ENCODE results near the gene CEP85L. TPM values are rescaled to one million over a fixed set of nuclear protein-coding genes. Genes with fewer than 3 reads are reported as not detected.

CEP85L gene
- total and polyA plus RNA-seq, 12 donors = 1.0 to 19.2 (median 8.1) TPM

DNA sequence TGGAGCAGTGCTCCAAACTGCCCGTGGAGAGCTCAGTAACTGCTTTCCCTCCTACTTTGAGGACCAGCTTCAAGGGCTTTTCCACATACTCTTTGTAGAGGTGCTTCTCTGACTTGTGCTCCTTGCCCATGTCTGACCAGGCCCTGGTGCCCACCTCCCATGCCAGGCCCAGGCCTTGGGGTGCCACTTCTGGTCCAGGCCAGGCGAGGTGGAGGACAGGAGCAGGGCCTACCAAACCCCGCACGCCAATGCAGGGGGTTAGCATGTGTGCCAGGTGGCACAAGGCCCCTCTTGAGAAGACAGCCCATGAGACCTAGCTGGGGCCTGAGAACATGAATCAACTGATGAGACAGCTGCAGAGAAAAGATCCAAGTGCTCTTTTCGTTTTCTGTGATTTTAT lies 150.3 kb downstream of the CEP85L start:
- no peak for ATAC-seq
- peaks cover 0 to 18% (median 0%) of the 10 kb centered on the region in 11 donors for H3K9me3 ChIP-seq
- H3K4me3 ChIP-seq = no peak overlapping the region
- intact Hi-C loops (cut with DNase I) = loop anchor here in 3 of 10 donors (10.0 kb wide), 2 partner anchors 126 to 216 kb away; no protein-coding TSS in a partner anchor
- TF ChIP-seq, protein P1, sequence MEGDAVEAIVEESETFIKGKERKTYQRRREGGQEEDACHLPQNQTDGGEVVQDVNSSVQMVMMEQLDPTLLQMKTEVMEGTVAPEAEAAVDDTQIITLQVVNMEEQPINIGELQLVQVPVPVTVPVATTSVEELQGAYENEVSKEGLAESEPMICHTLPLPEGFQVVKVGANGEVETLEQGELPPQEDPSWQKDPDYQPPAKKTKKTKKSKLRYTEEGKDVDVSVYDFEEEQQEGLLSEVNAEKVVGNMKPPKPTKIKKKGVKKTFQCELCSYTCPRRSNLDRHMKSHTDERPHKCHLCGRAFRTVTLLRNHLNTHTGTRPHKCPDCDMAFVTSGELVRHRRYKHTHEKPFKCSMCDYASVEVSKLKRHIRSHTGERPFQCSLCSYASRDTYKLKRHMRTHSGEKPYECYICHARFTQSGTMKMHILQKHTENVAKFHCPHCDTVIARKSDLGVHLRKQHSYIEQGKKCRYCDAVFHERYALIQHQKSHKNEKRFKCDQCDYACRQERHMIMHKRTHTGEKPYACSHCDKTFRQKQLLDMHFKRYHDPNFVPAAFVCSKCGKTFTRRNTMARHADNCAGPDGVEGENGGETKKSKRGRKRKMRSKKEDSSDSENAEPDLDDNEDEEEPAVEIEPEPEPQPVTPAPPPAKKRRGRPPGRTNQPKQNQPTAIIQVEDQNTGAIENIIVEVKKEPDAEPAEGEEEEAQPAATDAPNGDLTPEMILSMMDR (IDR thresholded peaks at IDR 0.05) = no peak
- peak overlapping the region in 1 of 10 donors; percentile 33 for H3K27ac ChIP-seq
- WGBS, 2 donors = 84 to 88% methylated on average over 5 of the region's 5 CpGs
- DNase-seq = no peak
- no peaks in the 10 kb centered on the region for H3K27me3 ChIP-seq
- peaks cover 0 to 31% (median 0%) of the 10 kb centered on the region in 9 donors for H3K36me3 ChIP-seq
- peaks cover 0 to 8% (median 4%) of the 10 kb centered on the region in 9 donors for H3K4me1 ChIP-seq

DNA sequence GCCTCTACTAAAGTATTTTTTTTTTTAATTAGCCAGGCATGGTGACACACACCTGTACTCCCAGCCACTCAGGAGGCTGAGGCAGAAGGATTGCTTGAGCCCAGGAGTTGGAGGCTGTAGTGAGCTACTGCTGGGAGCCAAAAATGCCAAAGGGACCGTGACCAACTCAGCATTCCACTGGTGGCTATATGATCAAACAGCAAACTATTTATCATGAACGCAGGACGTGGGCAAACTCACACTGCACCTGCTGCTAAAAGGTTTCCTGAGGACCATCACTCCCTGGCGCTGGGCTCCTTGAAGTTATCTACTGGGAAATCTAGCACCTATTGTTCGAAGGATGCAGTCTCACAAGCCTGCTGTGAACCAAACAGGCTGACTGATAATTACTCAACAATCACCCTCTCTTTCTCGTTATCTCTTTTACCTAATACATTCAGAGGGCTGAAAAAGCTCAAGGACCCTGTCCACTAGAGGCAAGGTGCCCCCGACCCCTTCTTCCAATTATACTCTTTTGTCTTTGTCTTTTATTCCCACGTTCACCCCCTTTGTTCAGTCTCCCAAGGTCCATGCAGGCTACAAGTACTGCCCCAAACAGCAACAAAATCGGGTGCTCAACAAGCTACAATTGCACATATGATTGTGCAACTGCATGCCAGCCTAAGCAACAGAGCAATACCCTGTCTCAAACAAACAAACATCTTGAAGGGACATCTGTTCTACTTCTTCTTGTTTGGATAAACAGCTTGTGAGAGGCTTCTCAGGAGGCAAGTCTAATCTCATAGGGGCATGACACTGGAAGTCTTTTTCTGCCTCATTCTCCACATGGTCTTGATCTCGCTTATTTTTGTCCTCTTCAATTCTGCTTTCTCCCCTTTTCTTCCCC lies 151.0 kb downstream of the CEP85L start:
- ATAC-seq (no peak), DNase-seq (no peak)
- Histone ChIP-seq H3K36me3 (peaks cover 0 to 37% (median 0%) of the 10 kb centered on the region in 9 donors), H3K9me3 (peaks cover 0 to 18% (median 0%) of the 10 kb centered on the region in 11 donors), H3K4me1 (peaks cover 0 to 5% (median 4%) of the 10 kb centered on the region in 9 donors), H3K27me3 (no peaks in the 10 kb centered on the region), H3K27ac (peak overlapping the region in 1 of 10 donors; percentile 33), H3K4me3 (no peak overlapping the region)
- intact Hi-C loops (cut with DNase I) = loop anchor here in 3 of 10 donors (10.0 kb wide), 2 partner anchors 126 to 216 kb away; no protein-coding TSS in a partner anchor
- TF ChIP-seq, protein P1 (IDR thresholded peaks at IDR 0.05) = no peak
- WGBS, 2 donors = 95 to 96% methylated on average over 10 of the region's 10 CpGs

DNA sequence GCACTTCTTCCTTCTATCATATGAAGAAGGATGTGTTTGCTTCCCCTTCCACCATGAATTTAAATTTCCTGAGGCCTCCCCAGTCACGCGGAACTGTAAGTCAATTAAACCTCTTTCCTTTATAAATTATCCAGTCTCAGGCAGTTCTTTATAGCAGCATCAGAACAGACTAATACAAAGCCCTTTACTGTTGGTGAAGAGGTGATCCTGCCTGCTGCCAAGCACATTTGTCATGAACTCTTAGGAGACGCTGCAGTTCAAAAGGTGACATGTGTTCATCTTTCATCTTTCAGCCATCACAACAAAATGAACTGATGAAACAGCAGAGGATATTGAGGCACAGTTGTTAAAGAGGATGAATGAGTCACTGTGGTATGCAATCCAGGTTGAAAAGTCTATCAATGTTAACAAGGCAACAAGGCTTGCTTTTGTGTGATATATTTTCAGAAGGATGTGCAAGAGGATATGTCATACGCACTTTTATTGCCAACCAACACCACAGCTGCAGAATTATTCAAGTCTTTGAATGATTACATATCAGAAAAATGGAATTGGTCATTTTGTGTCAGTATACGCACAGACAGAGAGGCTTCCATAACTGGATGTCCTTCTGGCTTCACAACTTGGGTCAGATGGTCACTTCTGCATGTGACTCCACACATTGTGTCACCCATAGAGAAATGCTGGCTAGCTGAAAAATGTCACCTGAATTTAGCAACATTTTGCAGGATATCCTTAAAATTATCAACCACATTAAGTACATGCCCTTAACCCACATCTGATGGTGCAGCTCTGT lies 155.7 kb downstream of the CEP85L start:
- no peak overlapping the region for H3K27ac ChIP-seq
- peaks cover 0 to 12% (median 0%) of the 10 kb centered on the region in 9 donors for H3K4me1 ChIP-seq
- H3K27me3 ChIP-seq = no peaks in the 10 kb centered on the region
- TF ChIP-seq, protein P1 (IDR thresholded peaks at IDR 0.05) = no peak
- H3K4me3 ChIP-seq = no peak overlapping the region
- ATAC-seq (no peak), DNase-seq (no peak)
- peaks cover 0 to 40% (median under 1%) of the 10 kb centered on the region in 9 donors for H3K36me3 ChIP-seq
- peaks cover 0 to 4% (median 0%) of the 10 kb centered on the region in 11 donors for H3K9me3 ChIP-seq
- intact Hi-C loops (cut with DNase I) = no loop called here
- 94 to 96% methylated on average over 5 of the region's 5 CpGs for WGBS, 2 donors

DNA sequence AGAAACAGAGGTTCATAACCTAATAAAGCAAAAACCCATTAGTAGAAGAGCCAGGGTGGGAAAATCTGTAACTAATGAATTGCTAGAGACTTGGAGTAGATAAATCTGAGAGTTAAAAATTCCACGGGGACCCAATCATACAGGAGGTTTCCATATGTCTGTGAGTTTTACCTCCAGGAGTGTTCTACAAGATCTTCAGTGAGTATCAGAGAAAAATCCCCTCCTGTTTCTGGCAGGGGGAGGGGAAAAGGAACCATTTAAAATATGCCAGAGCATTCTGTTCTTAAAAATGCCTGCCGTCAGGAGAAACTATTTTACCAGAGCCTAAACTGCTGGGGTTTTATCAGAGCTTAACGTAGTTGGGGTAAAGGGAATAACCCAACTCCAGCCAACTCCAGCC lies 157.3 kb downstream of the CEP85L start:
- Histone ChIP-seq H3K4me3 (no peak overlapping the region), H3K36me3 (peaks cover 0 to 56% (median 16%) of the 10 kb centered on the region in 9 donors)
- WGBS, 2 donors = 60 to 61% methylated on average over 3 of the region's 3 CpGs

More for the DNA sequence above, 157.3 kb downstream of the CEP85L start:
- ATAC-seq = no peak
- Histone ChIP-seq H3K9me3 (peaks cover 0 to 16% (median 10%) of the 10 kb centered on the region in 11 donors), H3K27me3 (no peaks in the 10 kb centered on the region), H3K27ac (peak overlapping the region in 3 of 10 donors; percentile 3 to 30 (median 29)), H3K4me1 (peaks cover 0 to 12% (median 0%) of the 10 kb centered on the region in 9 donors)
- TF ChIP-seq, protein P1 (IDR thresholded peaks at IDR 0.05) = no peak
- no peak for DNase-seq
- intact Hi-C loops (cut with DNase I) = no loop called here
